22Rv1 (cell line): ENCODE results near the gene SLITRK1.

Experiments
- H3K27ac ChIP-seq: fragments of 450-650 bp; 2 replicates; pipeline ENCODE4 v1.5.1; 2017
- ZFX ChIP-seq: fragments of 450-650 bp; IDR thresholded peaks from 2 replicates; pipeline ENCODE4 v1.6.1; 2017; ENCODE audit warnings: antibody characterized with exemption, borderline replicate concordance
- TF ChIP-seq, protein P1 (sequence below): fragments of 450-650 bp; IDR thresholded peaks from 2 replicates; pipeline ENCODE4 v1.5.1; 2017; ENCODE audit warnings: mild to moderate bottlenecking

Gene SLITRK1

DNA sequence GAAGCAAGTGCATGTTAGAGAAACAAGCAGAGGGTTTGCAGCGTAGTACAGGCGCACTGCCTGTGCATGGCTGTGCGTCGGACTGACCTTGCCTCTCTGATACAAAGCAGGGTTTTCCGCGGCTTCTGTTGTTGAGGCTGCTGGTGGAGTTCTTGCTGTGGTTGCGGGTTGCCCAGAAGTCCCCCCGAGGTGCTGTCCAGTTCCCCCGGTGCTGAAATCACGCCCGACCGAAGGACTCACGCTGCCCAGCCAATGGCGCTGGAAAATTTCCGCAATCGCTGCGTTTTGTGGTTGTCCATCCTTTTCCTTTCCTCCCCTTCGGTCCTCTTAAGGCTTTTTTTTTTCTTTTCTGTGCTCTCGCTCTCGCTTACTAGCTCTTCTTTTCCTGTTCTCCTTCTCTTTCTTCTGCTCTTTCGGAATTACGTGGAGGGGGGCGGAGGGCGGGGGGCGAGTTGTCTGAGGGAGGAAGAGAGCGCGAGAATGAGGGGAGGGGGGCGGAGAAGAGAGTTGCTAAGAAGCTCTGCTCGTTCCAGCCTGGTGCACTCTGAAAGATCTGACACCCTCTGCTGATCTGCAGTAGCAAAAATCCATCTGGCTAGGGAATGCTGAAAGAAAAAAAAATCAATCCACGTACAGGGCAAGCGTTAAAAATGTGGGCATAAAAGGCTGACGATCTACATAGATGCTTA is at the start of gene SLITRK1:
SLITRK1 (minus strand) TSS at position 558 of the 689 bp plus-strand sequence. CDS start 967 bp downstream, outside the sequence.
- TF ChIP-seq, protein P1, sequence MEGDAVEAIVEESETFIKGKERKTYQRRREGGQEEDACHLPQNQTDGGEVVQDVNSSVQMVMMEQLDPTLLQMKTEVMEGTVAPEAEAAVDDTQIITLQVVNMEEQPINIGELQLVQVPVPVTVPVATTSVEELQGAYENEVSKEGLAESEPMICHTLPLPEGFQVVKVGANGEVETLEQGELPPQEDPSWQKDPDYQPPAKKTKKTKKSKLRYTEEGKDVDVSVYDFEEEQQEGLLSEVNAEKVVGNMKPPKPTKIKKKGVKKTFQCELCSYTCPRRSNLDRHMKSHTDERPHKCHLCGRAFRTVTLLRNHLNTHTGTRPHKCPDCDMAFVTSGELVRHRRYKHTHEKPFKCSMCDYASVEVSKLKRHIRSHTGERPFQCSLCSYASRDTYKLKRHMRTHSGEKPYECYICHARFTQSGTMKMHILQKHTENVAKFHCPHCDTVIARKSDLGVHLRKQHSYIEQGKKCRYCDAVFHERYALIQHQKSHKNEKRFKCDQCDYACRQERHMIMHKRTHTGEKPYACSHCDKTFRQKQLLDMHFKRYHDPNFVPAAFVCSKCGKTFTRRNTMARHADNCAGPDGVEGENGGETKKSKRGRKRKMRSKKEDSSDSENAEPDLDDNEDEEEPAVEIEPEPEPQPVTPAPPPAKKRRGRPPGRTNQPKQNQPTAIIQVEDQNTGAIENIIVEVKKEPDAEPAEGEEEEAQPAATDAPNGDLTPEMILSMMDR: no peak
- TF ChIP-seq ZFX: no peak
- peak within 1 kb of the TSS; percentile 77 for H3K27ac ChIP-seq

- no peak for TF ChIP-seq ZFX
- TF ChIP-seq, protein P1: no peak
These were observed 46.9 kb upstream of the SLITRK1 start for GRCh38 chr13:83929157-83929556.

GRCh38 chr13:83919775-83920174 is 37.5 kb upstream of the SLITRK1 start:
- no peak overlapping the region for H3K27ac ChIP-seq
- TF ChIP-seq, protein P1: no peak
- no peak for TF ChIP-seq ZFX

More at GRCh38 chr13:83929157-83929556, 46.9 kb upstream of the SLITRK1 start:
- no peak overlapping the region for H3K27ac ChIP-seq

DNA sequence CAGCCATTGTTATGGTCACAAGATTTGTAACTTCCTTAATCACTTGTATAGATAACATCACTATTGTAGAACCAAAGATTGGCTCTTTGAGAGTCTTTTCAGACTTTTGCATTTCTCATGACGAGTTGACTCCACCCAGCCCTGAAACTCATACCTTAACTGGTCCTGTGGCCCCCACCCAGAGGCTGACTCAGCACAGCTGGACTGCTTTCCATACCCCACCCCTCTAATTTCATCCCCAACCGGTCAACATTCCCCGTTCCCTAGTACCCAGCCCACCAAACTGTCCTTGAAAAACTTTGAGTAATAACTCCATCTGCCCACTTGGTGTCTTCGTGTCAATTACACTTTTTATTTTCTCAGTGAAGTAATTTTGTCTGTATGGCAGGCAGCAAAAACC is 32.1 kb upstream of the SLITRK1 start:
- H3K27ac ChIP-seq: no peak overlapping the region
- TF ChIP-seq ZFX: no peak
- TF ChIP-seq, protein P1: no peak

GRCh38 chr13:83907196-83907989 is 25.1 kb upstream of the SLITRK1 start:
- TF ChIP-seq ZFX: no peak
- TF ChIP-seq, protein P1: no peak

GRCh38 chr13:83906240-83906820 is 24.1 kb upstream of the SLITRK1 start:
- TF ChIP-seq, protein P1: no peak
- TF ChIP-seq ZFX: no peak
- H3K27ac ChIP-seq: no peak overlapping the region

More at GRCh38 chr13:83907196-83907989, 25.1 kb upstream of the SLITRK1 start:
- H3K27ac ChIP-seq: no peak overlapping the region
